ENCODE results near the gene THSD4.
"Not testable (repeated sequence)": the region's sequence is repeated elsewhere in the genome, so short reads cannot be mapped to it uniquely, and the experiment has no call there.

The THSD4 gene

DNA sequence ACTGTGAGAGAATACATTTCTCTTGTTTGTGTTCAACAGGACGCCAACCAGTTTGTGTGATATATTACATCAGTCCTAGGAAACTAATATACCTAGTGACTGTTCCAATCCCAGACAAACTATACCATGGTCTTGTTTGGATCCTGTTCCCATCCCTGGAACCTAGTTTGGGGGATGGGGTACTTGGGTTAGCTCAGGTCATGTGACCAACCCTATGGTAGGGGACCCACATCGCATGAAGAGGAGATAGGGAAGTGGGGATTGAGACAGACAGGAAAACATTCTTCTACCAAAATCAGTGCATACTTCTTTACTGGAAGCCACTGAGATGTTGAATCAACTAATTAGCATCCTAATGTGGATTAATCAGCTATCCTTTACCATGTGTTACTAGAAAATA is 146.1 kb downstream of the THSD4 start:
- no peak for DNase-seq (ENCODE audit: low read depth)

DNA sequence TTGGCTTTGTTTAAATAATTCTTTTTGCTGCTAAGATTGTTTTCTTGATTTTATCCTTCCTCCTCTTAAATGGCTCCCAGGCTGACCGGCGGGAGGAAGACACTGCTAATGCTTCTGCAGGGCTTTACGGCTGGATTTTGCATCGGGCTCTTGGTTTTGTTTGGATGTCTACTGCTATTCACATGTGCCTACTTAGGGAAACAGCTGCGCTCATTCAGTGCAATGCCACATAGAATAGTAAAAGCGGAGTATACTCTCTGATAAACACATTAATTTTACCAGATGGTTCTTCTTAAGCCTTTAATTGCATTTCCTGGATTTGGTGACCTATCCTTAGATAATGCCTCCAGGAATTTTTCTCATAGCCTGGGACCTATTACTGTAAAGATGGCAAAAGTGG is 146.6 kb downstream of the THSD4 start:
- no peak for DNase-seq (ENCODE audit: low read depth)

DNA sequence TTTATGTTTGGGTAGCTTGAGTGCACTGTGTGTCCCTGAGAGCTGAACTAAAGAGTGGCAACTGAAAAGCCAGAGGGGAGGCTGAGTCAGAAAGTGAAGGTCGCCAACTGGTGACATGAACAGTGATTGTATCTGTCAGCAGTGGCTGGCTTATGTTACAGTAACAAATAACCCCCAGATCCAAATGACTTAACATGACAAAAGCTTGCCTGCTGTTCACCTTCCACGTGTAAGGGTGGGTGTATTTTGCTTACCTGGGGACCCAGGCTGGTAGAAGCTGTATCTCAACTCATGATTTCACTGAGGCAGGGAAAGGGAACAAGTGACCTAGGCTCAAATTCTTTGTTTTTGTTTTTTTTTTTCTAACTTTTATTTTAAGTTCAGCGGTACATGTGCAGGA is 147.3 kb downstream of the THSD4 start:
- no peak for DNase-seq (ENCODE audit: low read depth)

DNA sequence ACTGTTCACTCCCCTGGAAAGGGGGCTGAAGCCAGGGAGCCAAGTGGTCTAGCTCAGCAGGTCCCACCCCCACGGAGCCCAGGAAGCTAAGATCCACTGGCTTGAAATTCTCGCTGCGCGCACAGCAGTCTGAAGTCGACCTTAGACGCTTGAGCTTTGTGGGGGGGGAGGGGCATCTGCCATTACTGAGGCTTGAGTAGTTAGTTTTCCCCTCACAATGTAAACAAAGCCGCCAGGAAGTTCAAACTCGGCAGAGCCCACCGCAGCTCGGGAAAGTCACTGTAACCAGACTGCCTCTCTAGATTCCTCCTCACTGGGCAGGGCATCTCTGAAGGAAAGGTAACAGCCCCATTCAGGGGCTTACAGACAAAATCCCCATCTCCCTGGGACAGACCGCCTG is 150.3 kb downstream of the THSD4 start:
- not testable (repeated sequence) for DNase-seq (ENCODE audit: low read depth)

DNA sequence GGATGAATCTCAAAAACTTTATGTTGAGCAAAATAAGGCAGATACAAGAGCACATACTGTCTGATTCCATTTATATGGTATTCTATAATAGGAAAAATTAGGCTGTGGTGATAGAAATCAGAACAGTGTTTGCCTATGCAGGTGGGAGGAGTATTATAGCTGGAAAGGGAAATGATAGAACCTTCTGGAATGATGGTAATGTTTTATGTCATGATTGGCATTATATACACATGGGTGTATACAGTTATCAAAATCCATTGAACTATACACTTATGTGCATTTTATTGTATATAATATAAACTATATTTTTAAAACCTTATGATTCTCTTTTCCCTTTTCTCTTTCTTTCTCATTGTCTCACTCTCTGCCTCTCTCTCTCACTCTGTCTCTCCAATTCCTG is 156.1 kb downstream of the THSD4 start:
- DNase-seq (ENCODE audit: low read depth) = no peak

DNA sequence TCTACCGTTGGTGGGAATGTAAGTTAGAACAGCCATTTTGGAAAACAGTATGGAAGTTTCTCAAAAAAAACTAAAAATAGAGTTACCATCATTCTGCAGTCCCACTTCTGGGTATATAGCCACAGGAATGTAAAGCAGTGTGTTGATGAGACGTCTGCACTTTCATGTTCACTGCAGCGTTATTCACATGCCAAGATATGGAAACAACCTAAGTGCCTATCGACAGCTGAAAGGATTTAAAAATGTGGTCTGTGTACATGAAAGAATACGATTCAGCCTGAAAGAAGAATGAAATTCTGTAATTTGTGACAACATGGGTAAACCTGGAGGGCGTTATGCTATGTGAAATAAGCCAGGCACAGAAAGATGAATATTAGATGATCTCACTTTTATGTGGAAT is 157.7 kb downstream of the THSD4 start:
- no peak for DNase-seq (ENCODE audit: low read depth)

DNA sequence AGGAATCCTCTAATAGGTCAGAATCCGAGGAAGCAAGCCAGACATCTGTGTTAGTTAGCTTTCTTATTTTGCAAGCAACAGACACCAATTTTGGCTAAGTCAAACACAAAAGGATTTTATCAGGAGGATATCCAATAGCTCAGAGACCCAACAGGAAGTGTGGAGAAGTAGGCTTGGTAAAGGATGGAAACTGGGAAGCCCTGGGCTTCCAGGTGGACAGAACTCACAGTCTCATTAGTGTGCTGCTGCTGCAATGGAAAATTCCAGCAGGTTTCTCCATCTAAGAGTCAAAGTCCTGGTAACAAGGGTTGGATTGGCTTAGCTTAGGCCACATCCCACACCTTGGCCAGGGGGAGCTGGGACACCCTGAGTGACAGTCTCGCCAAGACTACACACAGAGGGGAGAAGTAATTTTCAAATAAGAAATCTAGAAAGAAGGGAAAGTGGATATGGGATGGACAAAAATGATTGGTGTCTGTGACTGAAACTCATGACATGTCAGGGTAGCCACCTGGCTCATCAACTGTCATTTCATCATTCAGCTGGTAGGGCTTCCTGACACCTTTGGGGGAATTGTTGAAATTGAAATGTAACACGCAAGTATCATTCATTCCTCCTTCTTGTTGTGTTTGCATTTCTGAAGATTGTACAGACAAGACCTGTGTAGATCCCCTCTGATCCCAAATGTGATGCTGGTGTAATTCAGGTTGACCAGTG is 158.6 kb downstream of the THSD4 start:
- no peak for DNase-seq (ENCODE audit: low read depth)

DNA sequence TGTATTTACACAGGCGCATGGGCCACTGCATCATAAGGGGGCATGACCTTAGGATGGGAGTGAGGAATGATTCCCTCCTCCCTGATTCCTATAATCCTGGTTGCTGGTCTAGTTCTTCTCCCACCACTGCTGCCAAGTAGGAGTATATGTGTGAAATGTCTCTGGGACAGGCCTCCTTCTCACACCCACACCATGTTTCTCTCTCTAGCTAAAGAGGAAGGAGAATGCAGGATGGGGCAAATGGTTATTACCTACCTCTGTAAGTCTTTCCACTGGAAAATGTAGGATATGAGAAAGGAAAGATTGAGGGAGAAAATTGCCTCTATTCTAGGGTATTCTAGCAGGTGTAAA is 159.2 kb downstream of the THSD4 start:
- DNase-seq (ENCODE audit: low read depth) = no peak

DNA sequence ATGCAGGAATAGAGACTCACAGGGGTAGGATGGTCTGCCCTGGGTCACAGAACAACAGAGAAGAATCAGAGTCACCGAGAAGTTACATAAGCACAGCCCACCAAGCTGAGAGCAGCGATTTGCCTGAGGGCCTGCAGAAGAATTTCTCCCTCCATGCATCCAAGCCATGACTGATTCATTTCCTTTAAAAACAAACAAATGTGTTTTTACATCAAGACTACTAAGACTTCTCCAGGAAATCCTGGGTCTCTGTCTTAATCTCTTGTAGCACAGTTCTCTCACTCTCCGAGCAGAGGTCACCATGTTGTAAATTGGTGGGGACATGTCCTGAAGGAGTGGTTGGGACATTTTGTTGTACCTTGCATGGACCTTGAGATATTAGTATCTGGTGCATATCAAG is 159.8 kb downstream of the THSD4 start:
- DNase-seq (ENCODE audit: low read depth) = no peak

DNA sequence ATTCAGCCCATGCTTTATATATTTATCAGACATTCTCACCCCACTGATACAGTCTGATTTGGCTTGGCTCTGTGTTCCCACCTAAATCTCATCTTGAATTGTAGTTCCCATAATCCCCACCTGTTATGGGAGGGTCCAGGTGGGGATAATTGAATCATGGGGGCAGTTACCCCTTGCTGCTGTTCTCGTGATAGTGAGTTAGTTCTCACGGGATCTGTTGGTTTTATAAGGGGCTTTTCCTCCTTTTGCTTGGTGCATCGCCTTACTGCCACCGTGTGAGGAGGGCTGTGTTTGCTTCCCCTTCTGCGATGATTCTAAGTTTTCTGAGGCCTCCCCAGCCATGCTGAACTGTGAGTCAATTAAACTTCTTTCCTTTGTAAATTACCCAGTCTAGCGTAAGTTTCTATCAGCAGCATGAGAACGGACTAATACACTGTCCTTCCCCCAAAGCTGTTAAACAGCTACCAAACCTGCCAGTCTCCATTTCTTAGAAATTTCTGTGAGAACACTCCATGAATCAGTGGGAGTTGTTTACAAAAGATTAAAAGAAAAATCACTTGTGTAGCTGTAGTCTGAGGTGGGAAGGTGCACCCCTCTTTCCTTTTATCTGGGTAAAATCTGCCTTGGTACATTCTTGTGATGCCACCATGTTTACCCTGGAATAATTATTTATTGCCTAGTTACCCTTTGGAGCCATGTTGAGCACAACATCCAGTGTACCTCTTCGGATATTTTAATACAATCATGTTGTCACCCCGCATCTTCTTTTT is 160.5 kb downstream of the THSD4 start:
- no peak for DNase-seq (ENCODE audit: low read depth)

DNA sequence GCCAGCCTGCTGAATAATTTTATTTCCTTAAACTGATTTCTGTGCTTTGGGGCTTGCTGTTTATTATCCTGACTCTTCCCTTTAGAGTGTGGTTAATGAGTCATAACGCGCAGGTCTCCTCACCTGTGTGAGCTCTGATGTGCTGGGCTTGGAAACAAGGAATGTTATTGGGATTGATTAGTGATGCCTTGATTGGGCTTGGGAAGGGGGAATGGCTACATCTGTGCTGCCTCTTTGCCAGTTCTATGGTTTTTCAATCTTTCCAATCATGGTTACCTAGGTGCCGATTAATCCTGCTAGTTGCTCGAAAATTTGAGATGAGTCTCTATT is 161.0 kb downstream of the THSD4 start:
- DNase-seq (ENCODE audit: low read depth) = no peak

DNA sequence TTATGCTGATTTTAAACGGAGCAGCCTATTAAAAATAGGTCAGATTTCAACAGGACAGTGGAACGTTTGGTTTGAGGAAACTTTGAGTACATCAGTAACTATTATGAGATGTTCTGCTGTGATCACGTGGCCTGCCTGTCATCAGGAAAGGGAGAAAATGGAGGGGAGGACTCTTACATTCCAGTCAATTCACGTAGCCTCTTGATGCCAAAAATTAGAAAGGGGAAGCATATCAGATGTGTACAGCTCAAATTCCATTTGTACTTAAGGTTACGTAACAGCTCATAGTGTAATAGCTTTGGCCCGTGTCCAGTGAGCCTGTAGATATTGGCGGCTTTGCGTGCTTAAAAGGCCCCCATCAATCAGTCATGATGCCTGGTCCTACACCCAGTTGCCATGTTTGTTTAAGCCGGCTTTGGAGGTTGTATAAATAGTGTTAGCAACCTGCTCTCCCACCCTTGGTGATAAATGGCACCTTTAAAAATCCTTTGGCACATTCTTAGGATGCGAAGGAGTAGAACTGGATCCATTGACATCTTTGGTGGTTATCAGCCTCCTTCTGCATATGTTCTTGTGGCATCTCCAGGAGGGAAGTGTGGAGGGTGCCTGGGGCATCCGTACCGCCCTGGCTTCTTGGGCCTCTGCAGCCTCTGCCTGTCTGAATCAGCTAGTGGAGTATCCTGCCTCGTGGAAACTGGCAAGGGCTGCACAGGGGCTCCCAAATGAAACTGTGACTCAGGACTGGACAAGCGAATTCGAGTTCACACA is 163.9 kb downstream of the THSD4 start:
- no peak for DNase-seq (ENCODE audit: low read depth)

DNA sequence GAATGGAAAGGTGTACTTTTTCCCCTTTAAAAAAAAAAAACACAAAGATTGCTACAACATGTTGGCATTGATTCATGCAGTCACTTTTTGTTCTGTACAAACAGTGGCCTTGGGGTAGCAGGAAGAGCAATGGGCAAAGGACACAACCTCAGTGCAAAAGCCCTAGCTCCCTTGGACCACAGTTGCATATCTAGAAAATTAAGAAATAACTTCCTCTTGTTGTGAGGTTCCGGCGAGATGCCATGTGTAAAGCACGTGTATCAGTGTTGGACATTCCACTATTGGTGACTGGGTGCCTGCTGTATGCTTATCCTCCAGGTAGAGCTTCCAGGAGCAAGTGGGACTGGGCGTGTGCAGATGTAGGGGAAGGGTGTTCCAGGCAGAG is 164.5 kb downstream of the THSD4 start:
- DNase-seq (ENCODE audit: low read depth) = no peak

DNA sequence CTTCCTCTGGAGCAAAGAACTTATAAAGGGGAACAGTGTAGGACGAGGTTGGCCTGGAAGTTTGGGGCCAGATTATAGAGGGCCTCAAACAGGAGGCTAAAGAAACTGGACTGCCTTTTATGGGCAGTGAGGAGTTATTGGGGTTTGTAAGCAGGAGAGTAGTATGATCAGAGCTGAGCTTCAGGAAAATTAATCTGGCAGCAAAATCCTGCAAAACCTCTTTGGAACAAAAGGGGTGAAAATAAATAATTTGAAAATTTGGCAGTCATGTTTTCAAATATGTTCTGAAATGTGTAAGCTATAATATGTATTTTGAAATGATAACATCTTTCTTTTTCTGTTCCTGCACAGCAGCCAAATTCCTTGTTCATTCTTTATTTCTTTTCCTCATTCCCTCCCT is 164.9 kb downstream of the THSD4 start:
- no peak for DNase-seq (ENCODE audit: low read depth)

DNA sequence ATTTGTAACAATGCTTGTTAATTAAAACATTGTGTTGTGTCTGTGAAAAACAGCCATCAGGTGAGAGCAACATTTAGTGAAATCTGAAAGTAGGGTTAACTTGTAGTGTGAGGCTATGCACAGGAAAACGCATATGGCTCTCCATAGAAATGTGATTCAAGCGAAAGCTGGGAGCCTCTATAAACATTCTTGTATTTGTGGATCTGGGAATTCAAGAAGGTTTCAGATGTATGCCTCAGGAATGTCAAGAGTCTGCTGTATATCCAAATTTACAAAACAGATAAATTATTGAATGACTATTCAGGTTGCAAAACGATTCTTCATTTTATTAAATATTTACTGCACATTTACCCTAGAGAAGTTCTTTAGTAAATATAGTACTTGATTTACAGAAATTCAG is 166.0 kb downstream of the THSD4 start:
- DNase-seq (ENCODE audit: low read depth) = no peak

DNA sequence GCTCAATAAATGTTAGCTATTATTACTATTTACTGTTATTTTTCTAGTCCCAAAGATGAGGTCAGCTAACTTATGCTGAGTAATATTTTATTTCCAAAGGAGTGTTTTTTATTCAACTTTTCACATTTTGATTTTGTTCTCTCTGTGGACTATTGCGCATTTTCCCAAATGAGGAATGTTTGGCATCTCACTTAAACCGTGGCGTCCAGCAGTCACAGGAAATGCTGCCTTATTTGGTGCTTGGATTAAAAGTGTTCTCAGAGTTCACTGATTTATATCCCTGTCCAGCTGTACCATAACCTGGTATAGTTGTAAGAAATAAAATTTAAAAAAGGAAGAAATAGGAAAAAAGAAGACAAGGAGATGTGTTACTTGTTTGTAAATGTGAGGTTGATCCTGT is 166.8 kb downstream of the THSD4 start:
- DNase-seq (ENCODE audit: low read depth) = no peak

DNA sequence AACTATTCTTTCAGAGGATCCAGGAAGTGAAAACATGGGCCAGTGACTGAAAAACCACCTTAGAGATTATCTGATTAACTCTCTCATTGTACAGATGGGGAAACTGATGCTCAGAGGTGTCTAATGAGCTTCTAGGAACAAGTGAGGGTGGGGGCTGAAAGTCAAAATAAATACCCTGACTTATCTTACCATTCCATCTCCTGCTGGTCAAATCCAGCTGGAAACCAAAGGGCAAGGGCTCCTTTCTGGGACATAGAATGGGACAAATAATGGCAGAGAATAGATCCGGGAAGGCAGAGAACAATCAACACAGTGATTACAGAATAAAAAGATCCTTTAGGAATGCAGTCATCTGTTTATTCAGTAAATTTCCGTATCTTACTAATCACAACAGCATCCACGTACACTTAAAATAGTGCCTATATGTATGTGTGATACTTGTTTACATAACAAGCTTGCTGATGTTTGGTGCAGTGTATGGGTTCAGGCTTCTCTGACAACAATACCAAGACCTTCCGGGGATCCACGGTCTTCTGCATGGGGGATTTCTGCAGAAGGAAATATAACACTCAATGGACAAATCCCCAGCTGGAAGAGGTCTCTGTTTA is 173.2 kb downstream of the THSD4 start:
- DNase-seq (ENCODE audit: low read depth) = no peak

DNA sequence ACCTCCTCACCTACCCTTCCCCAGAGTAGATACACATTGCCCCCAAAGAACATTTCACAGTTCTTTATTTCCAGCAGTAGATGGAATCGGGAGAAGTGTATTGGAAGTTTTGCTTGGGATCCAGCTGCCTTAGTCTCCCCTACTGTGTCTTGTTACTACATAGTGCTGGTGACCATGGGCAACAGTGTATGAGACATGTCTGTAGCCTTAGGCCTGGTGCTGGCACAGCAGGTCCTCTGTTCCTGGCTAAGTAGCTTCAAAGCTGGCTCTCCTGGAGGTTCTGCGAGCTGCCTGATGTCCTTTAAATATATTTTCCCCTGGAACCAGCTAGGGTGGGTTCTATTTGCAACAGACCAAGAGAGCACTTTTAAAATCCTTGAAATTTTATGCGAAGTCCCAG is 174.7 kb downstream of the THSD4 start:
- DNase-seq (ENCODE audit: low read depth) = no peak

DNA sequence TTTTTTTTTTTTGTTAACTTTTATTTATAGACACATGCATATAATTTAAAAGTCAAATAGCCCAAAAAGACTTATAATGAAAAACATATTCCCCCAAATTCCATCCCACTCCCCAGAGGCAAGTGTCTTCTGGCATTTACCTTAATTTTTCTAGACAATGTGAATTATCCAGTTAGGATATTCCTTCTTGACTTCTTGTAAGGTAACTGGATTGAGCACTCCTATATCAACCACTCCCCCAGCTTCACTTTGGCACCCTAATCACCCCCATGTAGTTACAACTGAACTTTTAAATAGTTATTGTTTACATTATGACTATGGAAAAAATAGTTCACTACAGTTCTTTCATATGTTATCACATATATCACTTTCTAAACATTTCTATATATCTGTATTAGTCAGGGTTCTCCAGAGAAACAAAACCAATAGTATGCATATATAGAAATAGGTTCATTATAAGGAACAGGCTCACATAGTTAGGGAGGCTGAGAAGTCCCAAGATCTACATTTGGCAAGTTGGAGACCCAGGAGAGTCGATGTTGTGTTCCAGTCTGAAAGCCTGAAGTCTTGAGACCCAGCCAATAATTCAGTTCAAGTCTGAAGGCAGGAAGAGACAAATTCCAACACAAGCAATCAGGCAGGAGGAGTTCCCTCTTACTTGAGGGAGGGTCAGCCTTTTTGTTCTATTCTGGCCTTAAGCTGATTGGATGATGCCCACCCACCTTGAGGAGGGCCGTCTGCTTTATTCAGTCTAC is 175.8 kb downstream of the THSD4 start:
- DNase-seq (ENCODE audit: low read depth) = no peak

DNA sequence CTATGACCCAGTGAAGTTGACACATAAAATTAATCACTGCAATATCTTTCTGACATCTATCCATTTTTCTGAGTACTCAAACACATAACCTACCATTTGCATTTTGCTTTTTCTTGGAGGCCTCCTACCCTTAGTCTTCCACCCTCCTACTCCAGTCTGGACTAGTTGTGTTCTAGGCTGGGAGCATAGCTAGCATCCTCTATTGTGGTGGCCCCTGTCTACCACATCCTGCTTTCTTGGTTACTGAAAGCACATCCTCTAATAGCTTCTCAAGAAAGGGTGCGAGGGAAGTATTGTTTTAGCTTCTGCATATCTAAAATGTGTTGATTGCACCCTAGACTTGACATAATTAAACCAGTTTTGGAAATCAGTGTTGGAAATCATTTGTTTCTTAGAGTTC is 176.5 kb downstream of the THSD4 start:
- no peak for DNase-seq (ENCODE audit: low read depth)

DNA sequence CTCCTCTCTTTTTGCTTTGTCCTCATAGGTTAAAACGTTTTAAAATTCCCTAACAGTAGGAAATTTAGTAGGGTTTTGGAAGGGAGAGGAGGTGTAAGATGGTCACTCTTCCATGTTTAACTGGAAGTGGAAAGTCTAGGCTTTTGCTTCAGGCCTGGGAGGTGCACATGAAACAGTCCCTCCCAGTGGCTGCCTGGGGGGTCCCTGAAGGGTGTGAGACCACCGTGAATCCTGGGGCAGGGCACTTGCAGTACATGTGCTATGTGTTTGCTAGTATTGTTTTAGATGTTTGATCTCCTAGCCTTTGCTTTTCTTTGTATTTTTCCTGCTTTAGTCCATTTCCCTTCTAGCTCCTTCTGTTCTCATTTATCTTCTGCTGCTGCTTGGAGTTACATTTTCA is 178.5 kb downstream of the THSD4 start:
- no peak for DNase-seq (ENCODE audit: low read depth)

DNA sequence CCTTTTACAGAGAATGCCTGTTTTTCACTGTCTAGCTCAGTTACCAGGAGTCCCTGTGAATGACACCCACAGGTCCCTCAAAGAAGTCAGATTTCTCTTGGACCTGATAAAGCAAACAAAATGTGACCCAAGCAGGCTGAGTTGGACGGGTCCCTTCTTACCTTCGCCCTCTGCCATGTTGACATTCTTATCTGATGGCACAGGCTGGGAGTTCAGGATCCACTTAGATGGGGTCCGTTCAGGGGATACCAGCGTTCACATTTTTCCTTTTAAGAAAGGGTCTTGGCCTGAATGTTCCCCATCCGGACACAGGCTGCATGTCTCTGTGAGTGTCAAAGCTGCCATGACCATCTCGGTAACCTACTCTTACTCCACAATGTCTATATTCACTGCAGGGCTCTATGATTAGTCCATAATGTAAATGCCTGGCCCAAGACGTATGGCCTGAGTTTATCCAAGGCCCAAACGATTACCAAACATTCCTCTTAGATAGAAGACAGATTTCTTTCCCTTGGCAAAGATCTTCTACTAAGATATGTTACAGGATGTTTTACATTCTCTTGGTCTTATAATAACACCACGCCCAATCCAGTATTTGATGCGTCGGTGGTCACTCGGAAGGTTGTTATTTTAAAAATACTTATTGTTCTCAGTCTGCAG is 179.1 kb downstream of the THSD4 start:
- no peak for DNase-seq (ENCODE audit: low read depth)
